Measurements from ENCODE around the gene XPR1. TPM values are rescaled to one million over a fixed set of nuclear protein-coding genes. Genes with fewer than 3 reads are reported as not detected.

Gene XPR1
- total RNA-seq, 1 experiment from 2014 or later: 19.9 TPM

GRCh38 chr1:180922631-180923015, 290.8 kb downstream of the XPR1 start:
- ChIA-PET RAD21 (ENCODE audit: low non-redundant PET in 1 of 2, low total read pairs in 2 of 2, uncharacterized antibody in 2 of 2, unreplicated experiment in 2 of 2) (no interaction called here), POLR2A (interaction anchor here (0.5 kb wide), 1 partner anchor 79 kb away, joined by 3 read pairs; no protein-coding TSS in a partner anchor), CTCF (no interaction called here)
- Histone ChIP-seq H3K36me3 (ENCODE audit: control insufficient read depth in 1 of 2, insufficient read depth in 2 of 2, low read length in 2 of 2) (no peaks in the 10 kb centered on the region), H2AFZ (ENCODE audit: low read depth, low read length, poor library complexity, severe bottlenecking) (no peak overlapping the region), H3K9ac (ENCODE audit: low read length) (no peak overlapping the region), H3K4me3 (replicated peaks in 1 of 2; ENCODE audit: low read depth in 1 of 2, low read length in 2 of 2) (no peak overlapping the region), H3K79me2 (ENCODE audit: insufficient read depth, low read length) (no peaks in the 10 kb centered on the region), H3K9me2 (ENCODE audit: insufficient read depth) (no peaks in the 10 kb centered on the region), H4K20me1 (ENCODE audit: insufficient read depth) (no peaks in the 10 kb centered on the region), H3K4me1 (ENCODE audit: control insufficient read depth in 1 of 2, insufficient read depth in 2 of 2, low read length in 2 of 2) (no peaks in the 10 kb centered on the region), H3K27me3 (ENCODE audit: insufficient read depth, low read length) (no peaks in the 10 kb centered on the region), H3K9me3 (ENCODE audit: control insufficient read depth in 1 of 2, insufficient read depth in 1 of 2, low read depth in 1 of 2, low read length in 2 of 2) (no peaks in the 10 kb centered on the region), H3K27ac (ENCODE audit: low read depth, low read length) (no peak overlapping the region), H3K4me2 (ENCODE audit: low read length) (no peak overlapping the region)
- no peak for ATAC-seq
- DNase-seq (ENCODE audit: low read depth, low spot score): no peak
- intact Hi-C loops (cut with micrococcal nuclease): no loop called here
- no peak for TF ChIP-seq ZFX (IDR thresholded peaks at IDR 0.05)
- TF ChIP-seq REST (IDR thresholded peaks at IDR 0.05; ENCODE audit: low read depth): no peak
- no peak for TF ChIP-seq FOSL1 (IDR thresholded peaks at IDR 0.05; ENCODE audit: low read depth)
- no peak for TF ChIP-seq POLR2AphosphoS5 (IDR thresholded peaks at IDR 0.05; ENCODE audit: low read depth, low read length)
- TF ChIP-seq EGR1 (IDR thresholded peaks at IDR 0.05; ENCODE audit: low read depth): no peak
- no peak for TF ChIP-seq TCF7L2 (IDR thresholded peaks at IDR 0.05; ENCODE audit: borderline replicate concordance, extremely low read depth, insufficient read depth, insufficient read length)
- no peak for TF ChIP-seq ELF1 (IDR thresholded peaks at IDR 0.05; ENCODE audit: borderline replicate concordance, low read depth)
- TF ChIP-seq YY1 (IDR thresholded peaks at IDR 0.05; ENCODE audit: extremely low read depth, insufficient replicate concordance, low read depth, low read length): no peak
- no peak for TF ChIP-seq SRF (IDR thresholded peaks at IDR 0.05; ENCODE audit: low read depth)
- TF ChIP-seq EZH2phosphoT487 (IDR thresholded peaks at IDR 0.05; ENCODE audit: borderline replicate concordance): no peak
- no peak for TF ChIP-seq SIN3A (IDR thresholded peaks at IDR 0.05; ENCODE audit: low read depth)
- no peak for TF ChIP-seq ATF3 (IDR thresholded peaks at IDR 0.05)
- TF ChIP-seq CTCF (IDR thresholded peaks at IDR 0.05 in 2 of 3, conservative IDR thresholded peaks at IDR 0.05 in 1 of 3; ENCODE audit: borderline replicate concordance in 1 of 3, insufficient read depth in 1 of 3, low read depth in 2 of 3, low read length in 2 of 3): no peak
- TF ChIP-seq RAD21 (IDR thresholded peaks at IDR 0.05; ENCODE audit: low read depth): no peak
- BruUV-seq (replicated peaks): no TSS peak

Data from HCT116 (cell line).